ENCODE data around the gene DNAH7. TPM values are rescaled to one million over a fixed set of nuclear protein-coding genes. Genes with fewer than 3 reads are reported as not detected.

Gene DNAH7
- total and polyA plus RNA-seq, 2 donors (not counting 1 experiment from before 2014, with no cell fraction given), result 0.01 to 0.05 TPM

GRCh38 chr2:195903956-195904355 lies 164.7 kb downstream of the DNAH7 start:
- DNase-seq (no peak), ATAC-seq (ENCODE audit: low read depth) (no peak)
- ChIA-PET POLR2A (no interaction called here), CTCF (no interaction called here)
- no peak overlapping the region for H3K4me3 ChIP-seq (ENCODE audit: control extremely low read depth in 1 of 5, extremely low read depth in 1 of 5, insufficient read depth in 1 of 5, low read depth in 2 of 5, low read length in 4 of 5)
- peaks cover 6% of the 10 kb centered on the region for H3K27me3 Mint-ChIP-seq
- no peaks in the 10 kb centered on the region for H3K27me3 ChIP-seq (replicated peaks in 1 of 4; ENCODE audit: control extremely low read depth in 1 of 4, control insufficient read depth in 3 of 4, insufficient read depth in 4 of 4, low read length in 3 of 4)
- no peaks in the 10 kb centered on the region for H4K20me1 ChIP-seq (ENCODE audit: control insufficient read depth, insufficient read depth, low read length, poor library complexity, severe bottlenecking)
- no peaks in the 10 kb centered on the region for H3K79me2 ChIP-seq (ENCODE audit: control insufficient read depth, insufficient read depth, low read length)
- H3K9me3 Mint-ChIP-seq (ENCODE audit: insufficient read depth), result peaks cover 3% of the 10 kb centered on the region
- no peak overlapping the region for H3K4me3 Mint-ChIP-seq
- H3K9ac ChIP-seq (ENCODE audit: low read length), result no peak overlapping the region
- TF ChIP-seq EZH2 (IDR thresholded peaks at IDR 0.05; ENCODE audit: borderline replicate concordance, insufficient read depth, low read depth, low read length, poor library complexity, severe bottlenecking) (no peak), CTCF (IDR thresholded peaks at IDR 0.05) (no peak)
- no peaks in the 10 kb centered on the region for H3K4me1 Mint-ChIP-seq
- H3K4me1 ChIP-seq (ENCODE audit: control insufficient read depth in 2 of 2, insufficient read depth in 2 of 2, low read length in 2 of 2), result no peaks in the 10 kb centered on the region
- no peak overlapping the region for H3K4me2 ChIP-seq (replicated peaks; ENCODE audit: low read depth, low read length, poor library complexity, severe bottlenecking)
- no peaks in the 10 kb centered on the region for H3K9me3 ChIP-seq (ENCODE audit: control extremely low read depth in 1 of 3, control insufficient read depth in 2 of 3, insufficient read depth in 1 of 3, low read length in 2 of 3)
- WGBS (ENCODE audit: insufficient coverage), result 78% methylated on average over 2 of the region's 2 CpGs
- H3K36me3 ChIP-seq (replicated peaks in 1 of 2; ENCODE audit: control extremely low read depth in 1 of 2, control insufficient read depth in 1 of 2, extremely low read depth in 1 of 2, insufficient read depth in 2 of 2, low read length in 1 of 2), result no peaks in the 10 kb centered on the region
- H3K27ac ChIP-seq (ENCODE audit: low read length in 2 of 2), result no peak overlapping the region
- no peak overlapping the region for H3K27ac Mint-ChIP-seq
- H2AFZ ChIP-seq (ENCODE audit: insufficient read depth, low read depth, low read length, poor library complexity, severe bottlenecking), result no peak overlapping the region
- intact Hi-C loops (cut with micrococcal nuclease), result no loop called here

DNA sequence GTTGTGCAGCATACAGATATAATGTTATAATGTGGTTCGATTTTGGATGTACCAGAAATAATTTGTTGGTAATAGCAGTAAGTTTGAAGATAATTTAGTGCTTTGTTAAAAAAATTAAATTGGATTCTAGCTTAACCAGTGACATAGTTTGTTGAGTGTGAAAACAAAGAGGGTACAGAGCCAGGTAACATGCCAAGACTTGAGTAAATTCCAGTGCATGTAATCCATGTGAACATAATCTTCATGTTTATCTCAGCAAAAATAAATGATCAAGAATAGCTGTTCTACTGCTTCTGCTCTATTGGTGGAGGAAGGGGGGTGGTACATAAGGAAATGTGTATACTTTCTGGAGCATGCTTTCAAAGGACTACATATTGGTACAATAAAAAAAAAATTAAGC lies 165.8 kb downstream of the DNAH7 start:
- Histone ChIP-seq H2AFZ (ENCODE audit: insufficient read depth, low read depth, low read length, poor library complexity, severe bottlenecking) (no peak overlapping the region), H3K4me1 (ENCODE audit: control insufficient read depth in 2 of 2, insufficient read depth in 2 of 2, low read length in 2 of 2) (no peaks in the 10 kb centered on the region), H3K9me3 (ENCODE audit: control extremely low read depth in 1 of 3, control insufficient read depth in 2 of 3, insufficient read depth in 1 of 3, low read length in 2 of 3) (no peaks in the 10 kb centered on the region), H3K36me3 (replicated peaks in 1 of 2; ENCODE audit: control extremely low read depth in 1 of 2, control insufficient read depth in 1 of 2, extremely low read depth in 1 of 2, insufficient read depth in 2 of 2, low read length in 1 of 2) (no peaks in the 10 kb centered on the region), H3K79me2 (ENCODE audit: control insufficient read depth, insufficient read depth, low read length) (no peaks in the 10 kb centered on the region), H3K9ac (ENCODE audit: low read length) (no peak overlapping the region), H3K4me2 (replicated peaks; ENCODE audit: low read depth, low read length, poor library complexity, severe bottlenecking) (no peak overlapping the region), H3K27ac (ENCODE audit: low read length in 2 of 2) (no peak overlapping the region), H4K20me1 (ENCODE audit: control insufficient read depth, insufficient read depth, low read length, poor library complexity, severe bottlenecking) (no peaks in the 10 kb centered on the region), H3K27me3 (replicated peaks in 1 of 4; ENCODE audit: control extremely low read depth in 1 of 4, control insufficient read depth in 3 of 4, insufficient read depth in 4 of 4, low read length in 3 of 4) (no peaks in the 10 kb centered on the region), H3K4me3 (ENCODE audit: control extremely low read depth in 1 of 5, extremely low read depth in 1 of 5, insufficient read depth in 1 of 5, low read depth in 2 of 5, low read length in 4 of 5) (no peak overlapping the region)
- DNase-seq (no peak), ATAC-seq (ENCODE audit: low read depth) (no peak)
- CTCF ChIA-PET, result interaction anchor here (0.9 kb wide), 1 partner anchor 9 kb away, joined by 4 read pairs; no protein-coding TSS in a partner anchor
- Mint-ChIP-seq H3K4me3 (no peak overlapping the region), H3K27me3 (peaks cover 3% of the 10 kb centered on the region), H3K9me3 (ENCODE audit: insufficient read depth) (no peaks in the 10 kb centered on the region), H3K27ac (no peak overlapping the region), H3K4me1 (no peaks in the 10 kb centered on the region)
- intact Hi-C loops (cut with micrococcal nuclease), result no loop called here
- TF ChIP-seq EZH2 (IDR thresholded peaks at IDR 0.05; ENCODE audit: borderline replicate concordance, insufficient read depth, low read depth, low read length, poor library complexity, severe bottlenecking) (no peak), CTCF (IDR thresholded peaks at IDR 0.05) (no peak)
- no CpG with 5 or more reads among the region's 1 CpG for WGBS (ENCODE audit: insufficient coverage)
- POLR2A ChIA-PET, result no interaction called here
